ENCODE data around the gene DNM3.

The DNM3 gene

GRCh38 chr1:172393354-172393753 lies 552.1 kb downstream of the DNM3 start:
- no peak for TF ChIP-seq CTCF (IDR thresholded peaks at IDR 0.05; ENCODE audit: unreplicated experiment in 3 of 3)
- Mint-ChIP-seq H3K4me1 (peaks cover 81% of the 10 kb centered on the region), H3K27ac (peak overlapping the region; percentile 98 to 99 (median 99)), H3K9me3 (no peaks in the 10 kb centered on the region), H3K36me3 (ENCODE audit: low read depth) (peaks cover 8% of the 10 kb centered on the region), H3K4me3 (peak overlapping the region in 1 of 3 experiments; percentile 39), H3K27me3 (ENCODE audit: low read depth) (no peaks in the 10 kb centered on the region)

GRCh38 chr1:172394141-172394751 lies 552.9 kb downstream of the DNM3 start:
- Mint-ChIP-seq H3K4me1 (peaks cover 87% of the 10 kb centered on the region), H3K27me3 (ENCODE audit: low read depth) (no peaks in the 10 kb centered on the region), H3K4me3 (peak overlapping the region in 2 of 3 experiments; percentile 1 to 45), H3K36me3 (ENCODE audit: low read depth) (peaks cover 8% of the 10 kb centered on the region), H3K27ac (peak overlapping the region; percentile 98 to 99 (median 99)), H3K9me3 (no peaks in the 10 kb centered on the region)
- no peak for TF ChIP-seq CTCF (IDR thresholded peaks at IDR 0.05; ENCODE audit: unreplicated experiment in 3 of 3)

DNA sequence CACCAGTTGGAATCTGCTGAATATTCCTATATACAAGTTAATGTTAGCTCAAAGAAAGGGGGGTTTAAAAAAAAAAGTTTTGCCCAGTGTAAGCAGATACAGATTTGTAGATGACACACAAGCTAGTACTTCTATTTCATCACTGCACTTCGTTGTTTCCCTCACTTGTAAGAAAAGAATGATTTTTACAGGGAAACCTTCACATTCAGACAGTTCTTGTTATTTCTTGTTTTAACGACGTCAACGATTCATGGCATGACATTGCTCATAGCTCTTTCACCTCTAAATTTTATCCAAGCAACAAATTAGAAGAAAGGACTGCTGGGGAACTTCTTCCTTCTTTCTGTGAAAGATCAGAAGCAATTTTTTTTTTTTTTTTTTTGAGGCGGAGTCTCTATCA lies 553.5 kb downstream of the DNM3 start:
- H3K36me3 Mint-ChIP-seq (ENCODE audit: low read depth): peaks cover 8% of the 10 kb centered on the region
- H3K27ac Mint-ChIP-seq: peak overlapping the region; percentile 98 to 99 (median 99)
- no peaks in the 10 kb centered on the region for H3K27me3 Mint-ChIP-seq (ENCODE audit: low read depth)
- peaks cover 87% of the 10 kb centered on the region for H3K4me1 Mint-ChIP-seq
- peak overlapping the region in 1 of 3 experiments; percentile 6 for H3K4me3 Mint-ChIP-seq
- TF ChIP-seq CTCF (IDR thresholded peaks at IDR 0.05; ENCODE audit: unreplicated experiment in 3 of 3): no peak
- H3K9me3 Mint-ChIP-seq: no peaks in the 10 kb centered on the region

GRCh38 chr1:172395576-172395975 lies 554.3 kb downstream of the DNM3 start:
- peaks cover 87% of the 10 kb centered on the region for H3K4me1 Mint-ChIP-seq
- H3K27ac Mint-ChIP-seq: peak overlapping the region; percentile 77 to 99 (median 98)
- TF ChIP-seq CTCF (IDR thresholded peaks at IDR 0.05; ENCODE audit: unreplicated experiment in 3 of 3): no peak
- no peaks in the 10 kb centered on the region for H3K27me3 Mint-ChIP-seq (ENCODE audit: low read depth)
- no peaks in the 10 kb centered on the region for H3K9me3 Mint-ChIP-seq
- no peak overlapping the region for H3K4me3 Mint-ChIP-seq
- peaks cover 8% of the 10 kb centered on the region for H3K36me3 Mint-ChIP-seq (ENCODE audit: low read depth)

GRCh38 chr1:172397221-172397620 lies 555.9 kb downstream of the DNM3 start:
- Mint-ChIP-seq H3K9me3 (no peaks in the 10 kb centered on the region), H3K27me3 (ENCODE audit: low read depth) (no peaks in the 10 kb centered on the region), H3K4me1 (peaks cover 87% of the 10 kb centered on the region), H3K36me3 (ENCODE audit: low read depth) (peaks cover 8% of the 10 kb centered on the region), H3K27ac (peak overlapping the region; percentile 97 to 98 (median 98)), H3K4me3 (no peak overlapping the region)
- no peak for TF ChIP-seq CTCF (IDR thresholded peaks at IDR 0.05; ENCODE audit: unreplicated experiment in 3 of 3)

DNA sequence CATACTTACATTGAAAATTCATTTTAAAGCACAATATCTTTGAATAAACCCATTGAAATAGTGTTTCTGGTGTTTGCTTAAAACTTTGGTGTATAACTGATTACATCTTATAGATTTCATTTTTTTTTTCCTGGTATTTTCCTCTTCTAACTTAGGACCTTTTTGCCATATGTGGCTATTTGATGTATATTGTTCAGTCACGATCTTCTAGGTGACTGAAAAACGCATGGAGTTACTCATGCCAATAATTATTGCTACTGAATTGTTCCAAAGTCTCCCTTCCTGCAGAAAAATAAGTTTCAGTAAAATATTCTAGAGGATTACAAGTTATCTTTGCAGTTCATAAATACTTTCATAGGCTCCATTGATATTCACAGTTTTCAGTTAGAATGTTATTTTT lies 556.3 kb downstream of the DNM3 start:
- Mint-ChIP-seq H3K9me3 (no peaks in the 10 kb centered on the region), H3K27me3 (ENCODE audit: low read depth) (no peaks in the 10 kb centered on the region), H3K4me1 (peaks cover 83% of the 10 kb centered on the region), H3K4me3 (no peak overlapping the region), H3K36me3 (ENCODE audit: low read depth) (peaks cover 8% of the 10 kb centered on the region), H3K27ac (peak overlapping the region; percentile 97 to 98 (median 98))
- no peak for TF ChIP-seq CTCF (IDR thresholded peaks at IDR 0.05; ENCODE audit: unreplicated experiment in 3 of 3)
